H9 (cell line): ENCODE results near the gene CD47. TPM values are rescaled to one million over a fixed set of nuclear protein-coding genes. Genes with fewer than 3 reads are reported as not detected.

Experiments
- DNase-seq: peaks from one replicate; pipeline ENCODE4 v3.0.0-alpha.2; 2017
- H2AFZ ChIP-seq: one replicate; pipeline ENCODE4 v1.6.1; 2013; ENCODE audit warnings: mild to moderate bottlenecking, low read length, control low read depth, moderate library complexity
- H2AK5ac ChIP-seq: 2 replicates; pipeline ENCODE4 v1.6.1; 2013; ENCODE audit warnings: low read length, control low read depth, mixed read lengths; ENCODE audit not compliant: insufficient read length
- H2BK120ac ChIP-seq: one replicate; pipeline ENCODE4 v1.6.1; 2013; ENCODE audit warnings: low read depth, mild to moderate bottlenecking, low read length, control low read depth, inconsistent platforms; ENCODE audit not compliant: poor library complexity, severe bottlenecking
- H2BK12ac ChIP-seq: 2 replicates; pipeline ENCODE4 v1.6.1; 2013; ENCODE audit warnings: low read length, control low read depth, mixed read lengths, low read depth; ENCODE audit not compliant: insufficient read length
- H2BK15ac ChIP-seq: 2 replicates; pipeline ENCODE4 v1.6.1; 2013; ENCODE audit warnings: low read depth, low read length, control low read depth
- H2BK20ac ChIP-seq: one replicate; pipeline ENCODE4 v1.6.1; 2013; ENCODE audit warnings: low read depth, mild to moderate bottlenecking, low read length, control low read depth, inconsistent platforms; ENCODE audit not compliant: poor library complexity, severe bottlenecking
- H2BK5ac ChIP-seq: 2 replicates; pipeline ENCODE4 v1.6.1; 2013; ENCODE audit warnings: low read length, control low read depth, mixed read lengths; ENCODE audit not compliant: insufficient read length
- H3K14ac ChIP-seq: 2 replicates; pipeline ENCODE4 v1.6.1; 2013; ENCODE audit warnings: low read length, control low read depth; ENCODE audit not compliant: insufficient read depth
- H3K18ac ChIP-seq: 2 replicates; pipeline ENCODE4 v1.6.1; 2013; ENCODE audit warnings: low read depth, mild to moderate bottlenecking, mixed read lengths, low read length, control low read depth; ENCODE audit not compliant: insufficient read length
- H3K23ac ChIP-seq: 2 replicates; pipeline ENCODE4 v1.6.1; 2013; ENCODE audit warnings: low read length, control low read depth, mixed read lengths, low read depth; ENCODE audit not compliant: insufficient read length
- H3K23me2 ChIP-seq: 2 replicates; pipeline ENCODE4 v1.6.1; 2013; ENCODE audit warnings: low read depth, mild to moderate bottlenecking, mixed read lengths, low read length, control low read depth; ENCODE audit not compliant: insufficient read length, poor library complexity, severe bottlenecking
- H3K27ac ChIP-seq: 2 replicates; pipeline ENCODE4 v1.5.1; 2013; ENCODE audit warnings: low read length, control low read depth, mixed read lengths, low read depth; ENCODE audit not compliant: insufficient read length
- H3K27me3 ChIP-seq: 2 replicates; pipeline ENCODE4 v1.6.1; 2013; ENCODE audit warnings: low read length, control low read depth, inconsistent platforms; ENCODE audit not compliant: insufficient read depth
- H3K4ac ChIP-seq: 2 replicates; pipeline ENCODE4 v1.6.1; 2013; ENCODE audit warnings: low read depth, mild to moderate bottlenecking, control low read depth, inconsistent platforms, low read length, moderate library complexity
- H3K4me1 ChIP-seq: 2 replicates; pipeline ENCODE4 v1.6.1; 2013; ENCODE audit warnings: low read length, control low read depth, inconsistent platforms; ENCODE audit not compliant: insufficient read depth
- H3K4me2 ChIP-seq: 2 replicates; pipeline ENCODE4 v1.6.1; 2013; ENCODE audit warnings: low read length, control low read depth, mixed read lengths; ENCODE audit not compliant: insufficient read length, insufficient read depth
- H3K56ac ChIP-seq: 2 replicates; pipeline ENCODE4 v1.6.1; 2013; ENCODE audit warnings: low read depth, mild to moderate bottlenecking, mixed read lengths, low read length, control low read depth; ENCODE audit not compliant: insufficient read length
- H3K79me1 ChIP-seq: 2 replicates; pipeline ENCODE4 v1.6.1; 2013; ENCODE audit warnings: low read depth, mild to moderate bottlenecking, moderate library complexity, low read length, control low read depth, inconsistent platforms; ENCODE audit not compliant: insufficient read depth, poor library complexity, severe bottlenecking
- H3K79me2 ChIP-seq: 2 replicates; pipeline ENCODE4 v1.6.1; 2013; ENCODE audit warnings: low read length, control low read depth, inconsistent platforms; ENCODE audit not compliant: insufficient read depth
- H3K9ac ChIP-seq: 2 replicates; pipeline ENCODE4 v1.6.1; 2013; ENCODE audit warnings: low read length, control low read depth, mixed read lengths; ENCODE audit not compliant: insufficient read length; ENCODE audit errors: extremely low read depth
- H3K9me3 ChIP-seq: one replicate; pipeline ENCODE4 v1.6.1; 2013; ENCODE audit warnings: low read depth, low read length, inconsistent platforms; ENCODE audit not compliant: control insufficient read depth
- H3T11ph ChIP-seq: one replicate; pipeline ENCODE4 v1.6.1; 2013; ENCODE audit warnings: mild to moderate bottlenecking, low read length, control low read depth, inconsistent platforms
- H4K20me1 ChIP-seq: one replicate; pipeline ENCODE4 v1.6.1; 2013; ENCODE audit not compliant: control insufficient read depth, insufficient read length, insufficient read depth
- H4K5ac ChIP-seq: 2 replicates; pipeline ENCODE4 v1.6.1; 2013; ENCODE audit warnings: low read depth, mild to moderate bottlenecking, mixed read lengths, low read length, control low read depth; ENCODE audit not compliant: insufficient read length
- H4K8ac ChIP-seq: replicated peaks from 2 replicates; pipeline ENCODE4 v1.6.1; 2013; ENCODE audit warnings: low read length, control low read depth, mixed read lengths, low read depth; ENCODE audit not compliant: insufficient read length
- H4K91ac ChIP-seq: 2 replicates; pipeline ENCODE4 v1.6.1; 2013; ENCODE audit warnings: low read depth, mild to moderate bottlenecking, moderate library complexity, mixed read lengths, low read length, control low read depth; ENCODE audit not compliant: insufficient read length
- H3K27ac Mint-ChIP-seq, 3 experiments: 2 replicates in 2 of 3; 3 replicates in 1 of 3; pipeline ENCODE4 v1.8.0; 2020 to 2021; ENCODE audit warnings: mixed read lengths in 3 of 3, mild to moderate bottlenecking in 1 of 3, moderate library complexity in 1 of 3
- H3K27me3 Mint-ChIP-seq: 2 replicates; pipeline ENCODE4 v1.8.0; 2021; ENCODE audit warnings: low read depth, mild to moderate bottlenecking, moderate library complexity, mixed read lengths
- H3K36me3 Mint-ChIP-seq, 3 experiments: 2 replicates in 2 of 3; 3 replicates in 1 of 3; pipeline ENCODE4 v1.8.0; 2020 to 2021; ENCODE audit warnings: low read depth in 3 of 3, mixed read lengths in 3 of 3; ENCODE audit not compliant: insufficient read depth in 1 of 3
- H3K4me1 Mint-ChIP-seq, 2 experiments: 2 replicates each; pipeline ENCODE4 v1.8.0; 2020; ENCODE audit warnings: mixed read lengths in 2 of 2
- H3K4me3 Mint-ChIP-seq, 2 experiments: 2 replicates in 1 of 2; 3 replicates in 1 of 2; pipeline ENCODE4 v1.8.0; 2020 to 2021; ENCODE audit warnings: mild to moderate bottlenecking in 2 of 2, mixed read lengths in 2 of 2, moderate library complexity in 1 of 2
- H3K9me3 Mint-ChIP-seq, 2 experiments: 2 replicates in 1 of 2; 3 replicates in 1 of 2; pipeline ENCODE4 v1.8.0; 2020; ENCODE audit warnings: mild to moderate bottlenecking in 2 of 2, mixed read lengths in 2 of 2, moderate library complexity in 1 of 2
- CTCF ChIP-seq: fragments of 200-600 bp; sonication (generic); conservative IDR thresholded peaks from 3 replicates; pipeline ENCODE4 v1.8.0; 2021; ENCODE audit warnings: antibody characterized with exemption, mild to moderate bottlenecking
- WGBS: extraction: QIAGEN DNeasy Blood & Tissue Kit; methylation state at CpG from one replicate; pipeline ENCODE4 v1.1.7; 2013; ENCODE audit warnings: missing lambda C conversion rate, low lambda C conversion rate, mixed read lengths; ENCODE audit not compliant: insufficient read length; ENCODE audit errors: extremely low coverage; 5-methylcytosine and 5-hydroxymethylcytosine counted together
- total RNA-seq: library from RNA; stranded (reverse); gene quantifications from 2 replicates; pipeline ENCODE4 v1.2.1, GENCODE V29; 2021

Gene CD47
- total RNA-seq, 1 experiment from 2014 or later, result 15.4 TPM

GRCh38 chr3:108088146-108088545, 2.7 kb downstream of the CD47 start:
- H3K4me3 Mint-ChIP-seq, result no peak overlapping the region

More at GRCh38 chr3:108088146-108088545, 2.7 kb downstream of the CD47 start:
- Histone ChIP-seq H4K5ac (no peak overlapping the region), H3K14ac (no peak overlapping the region), H3K4me1 (no peaks in the 10 kb centered on the region), H2BK15ac (no peak overlapping the region), H3K27me3 (peaks cover 3% of the 10 kb centered on the region; the same call in 1 of the 2 replicates), H4K8ac (no peak overlapping the region), H4K20me1 (no peaks in the 10 kb centered on the region), H3K23me2 (peaks cover 5% of the 10 kb centered on the region), H3K79me1 (no peaks in the 10 kb centered on the region), H3K27ac (no peak overlapping the region), H2AFZ (no peak overlapping the region), H3T11ph (no peak overlapping the region), H2BK20ac (no peak overlapping the region), H3K79me2 (no peaks in the 10 kb centered on the region), H2BK120ac (no peak overlapping the region), H3K56ac (no peak overlapping the region), H2BK5ac (no peak overlapping the region), H2BK12ac (no peak overlapping the region), H3K9me3 (no peaks in the 10 kb centered on the region), H2AK5ac (no peak overlapping the region), H3K18ac (no peak overlapping the region), H3K4ac (no peak overlapping the region), H4K91ac (no peak overlapping the region), H3K9ac (no peak overlapping the region), H3K23ac (no peak overlapping the region), H3K4me2 (no peak overlapping the region)
- WGBS, result no CpG with 5 or more reads among the region's 4 CpGs
- no peak for TF ChIP-seq CTCF
- Mint-ChIP-seq H3K27me3 (peaks cover 36% of the 10 kb centered on the region), H3K4me1 (peaks cover 4% of the 10 kb centered on the region in 2 experiments; a peak in 3 of 4 replicates), H3K27ac (no peak overlapping the region), H3K36me3 (no peaks in the 10 kb centered on the region; a peak in 1 of 7 replicates), H3K9me3 (peaks cover 3 to 4% of the 10 kb centered on the region in 2 experiments; a peak in 4 of 5 replicates)
- no peak for DNase-seq
